ENCODE measurements around the gene SH3PXD2A.

The SH3PXD2A gene

DNA sequence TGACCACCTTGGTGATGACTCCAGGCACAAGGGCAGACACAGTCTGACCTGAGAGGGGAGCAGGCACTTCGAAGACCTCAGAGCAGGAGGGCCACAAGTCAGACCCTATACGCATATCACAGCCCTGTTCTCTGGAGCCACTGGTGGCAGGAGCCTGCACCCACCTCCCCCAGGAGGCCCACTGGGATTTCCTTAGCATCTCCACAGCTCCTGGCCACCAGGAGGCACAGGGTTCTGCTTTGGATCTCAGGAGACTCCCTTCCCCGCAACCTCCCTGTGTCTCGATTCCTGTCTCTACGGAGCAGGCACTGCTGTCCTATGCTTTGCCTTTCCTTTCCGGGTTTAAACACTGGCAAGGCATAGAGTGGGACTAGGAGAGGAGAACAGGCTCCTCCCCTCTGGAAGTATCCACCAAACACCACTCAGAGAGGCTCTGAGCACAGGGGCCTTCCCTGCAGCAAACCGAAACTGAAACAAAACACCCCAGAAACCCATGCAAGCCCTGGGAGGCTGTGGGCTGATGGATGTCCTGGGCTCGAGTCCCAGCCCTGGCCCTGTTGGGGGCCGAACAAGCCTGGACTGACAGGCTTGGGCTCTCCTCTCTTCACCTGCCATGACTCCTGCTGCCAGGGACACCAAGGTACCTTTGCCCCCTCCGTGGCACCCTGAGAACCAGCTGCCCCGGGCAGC is 195.6 kb downstream of the SH3PXD2A start:
- DNase-seq, result peak; percentile 56

- DNase-seq, result no peak
Observed at GRCh38 chr10:103658049-103658577, 197.3 kb downstream of the SH3PXD2A start.

GRCh38 chr10:103657061-103657591 is 198.2 kb downstream of the SH3PXD2A start:
- no peak for DNase-seq

DNA sequence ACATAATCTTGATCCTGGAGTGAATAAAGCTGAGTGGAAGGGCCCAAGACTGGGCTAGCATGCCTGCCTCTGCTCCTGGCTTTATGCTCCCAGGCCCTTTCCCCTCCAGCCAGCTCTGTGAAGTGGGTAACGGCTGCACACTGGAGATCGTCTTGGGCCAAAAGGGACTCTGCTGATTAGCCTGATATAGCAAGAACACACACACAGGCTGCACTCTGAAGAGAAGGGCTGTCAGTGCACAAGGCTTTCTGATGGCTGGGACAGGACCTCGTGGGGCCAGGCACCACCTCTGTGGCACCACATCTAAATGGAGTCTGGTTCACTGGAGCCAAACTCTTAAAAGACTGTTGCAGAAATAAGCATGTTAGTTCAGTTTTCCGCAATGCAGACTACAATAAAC is 200.5 kb downstream of the SH3PXD2A start:
- DNase-seq, result no peak

- DNase-seq, result no peak
Observed at GRCh38 chr10:103653581-103654037, 201.8 kb downstream of the SH3PXD2A start.

DNA sequence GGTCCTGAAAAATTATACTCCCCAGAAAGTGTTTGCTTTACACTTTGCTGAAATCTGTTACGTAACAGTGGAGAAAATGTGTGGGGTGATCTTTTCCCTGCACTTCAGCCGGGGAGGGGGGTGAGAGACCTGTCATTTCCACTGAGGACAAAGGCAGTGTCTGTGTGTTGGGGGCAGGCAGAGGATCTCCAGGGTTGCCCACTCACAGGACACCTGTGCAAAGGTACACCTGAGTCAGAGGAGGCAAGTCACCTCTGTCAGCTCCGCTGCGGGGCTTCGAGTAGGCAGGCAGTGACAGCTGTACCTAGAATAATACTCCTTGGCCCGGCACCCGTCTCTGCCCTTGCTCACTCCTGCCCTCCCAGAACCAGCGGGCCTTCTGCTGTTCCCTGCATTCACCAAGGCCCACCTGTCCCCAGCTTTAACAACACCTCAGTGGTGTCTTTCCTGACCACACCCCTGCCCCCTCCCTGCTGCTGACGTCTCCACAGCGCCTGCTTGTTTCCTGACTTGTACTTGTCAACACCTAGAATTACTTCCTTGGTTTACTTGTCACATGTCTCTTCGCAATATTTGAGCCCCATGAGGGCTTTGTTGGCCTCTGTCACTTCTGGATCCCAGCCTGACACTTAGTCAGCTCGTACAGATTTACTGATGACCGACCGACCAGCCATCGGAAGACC is 202.6 kb downstream of the SH3PXD2A start:
- no peak for DNase-seq

DNA sequence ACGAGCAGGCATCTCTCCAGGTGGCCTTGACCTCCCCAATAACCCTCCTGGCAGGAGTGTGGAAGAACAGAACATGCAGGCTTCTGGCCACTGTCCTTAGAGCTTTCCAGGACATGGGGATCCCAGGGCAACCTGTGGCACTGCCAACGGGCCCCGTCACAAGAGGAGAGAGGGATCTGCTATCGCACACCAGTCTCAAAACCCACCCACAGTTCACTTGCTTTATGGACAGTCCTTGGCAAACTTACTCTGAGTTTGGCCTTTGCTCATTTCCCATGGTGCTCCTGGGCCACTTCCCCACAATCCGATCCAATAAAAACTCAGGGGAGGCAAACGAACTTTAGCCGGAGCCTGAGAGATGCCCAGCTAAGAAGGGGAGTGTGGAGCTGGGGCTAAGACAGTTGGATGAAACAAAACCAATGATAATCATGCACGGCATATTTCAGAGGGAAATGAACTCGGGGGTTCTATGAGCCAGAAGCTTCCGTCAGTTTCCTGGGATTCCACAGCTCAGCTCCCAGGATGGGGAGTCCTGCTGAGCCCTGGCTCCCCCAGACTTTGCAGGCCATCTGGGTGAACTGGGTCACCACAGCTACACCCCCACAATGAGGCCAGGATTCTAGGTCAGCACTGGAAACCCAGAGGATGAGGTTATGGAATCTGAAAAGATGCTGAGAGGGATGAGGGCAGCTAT is 203.4 kb downstream of the SH3PXD2A start:
- DNase-seq, result no peak

- no peak for DNase-seq
Observed at GRCh38 chr10:103651333-103651732, 204.0 kb downstream of the SH3PXD2A start.

DNA sequence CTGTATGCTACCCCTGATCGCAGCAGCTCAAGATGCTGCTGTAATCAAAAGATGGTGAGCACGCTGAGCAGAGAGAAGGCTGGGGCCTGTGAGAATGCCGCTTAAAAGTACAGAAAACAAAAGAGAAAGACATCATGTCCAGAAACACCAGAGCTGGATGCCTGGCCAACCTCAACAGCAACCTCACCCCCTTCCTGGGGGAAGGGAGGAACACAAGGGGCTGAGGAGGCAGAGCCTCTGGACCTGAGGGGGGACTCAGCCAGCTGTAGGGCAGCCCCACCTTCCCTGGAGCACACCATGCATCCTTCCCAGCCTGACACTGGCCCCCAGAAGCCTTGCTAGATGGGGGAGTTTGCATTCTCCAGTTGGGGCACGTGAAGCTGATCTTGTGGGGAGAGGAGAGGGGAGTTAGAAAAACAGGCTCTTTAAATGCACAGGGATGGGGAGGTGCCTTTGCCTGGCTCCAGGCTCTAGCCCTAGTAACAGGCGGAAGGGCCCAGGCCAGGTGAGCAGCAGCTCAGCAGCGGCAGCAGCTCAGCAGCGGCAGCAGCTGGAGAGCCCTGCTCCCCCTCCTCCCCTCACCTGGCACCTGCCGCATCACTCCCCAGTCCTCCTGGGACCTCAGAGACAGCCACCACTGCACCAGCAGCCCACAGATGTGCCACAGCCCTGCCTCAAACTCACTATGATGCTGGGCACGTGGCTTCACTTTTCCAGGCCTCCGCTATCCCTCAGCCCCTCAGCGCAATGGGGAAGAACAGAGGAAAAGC is 205.5 kb downstream of the SH3PXD2A start:
- DNase-seq, result no peak

DNA sequence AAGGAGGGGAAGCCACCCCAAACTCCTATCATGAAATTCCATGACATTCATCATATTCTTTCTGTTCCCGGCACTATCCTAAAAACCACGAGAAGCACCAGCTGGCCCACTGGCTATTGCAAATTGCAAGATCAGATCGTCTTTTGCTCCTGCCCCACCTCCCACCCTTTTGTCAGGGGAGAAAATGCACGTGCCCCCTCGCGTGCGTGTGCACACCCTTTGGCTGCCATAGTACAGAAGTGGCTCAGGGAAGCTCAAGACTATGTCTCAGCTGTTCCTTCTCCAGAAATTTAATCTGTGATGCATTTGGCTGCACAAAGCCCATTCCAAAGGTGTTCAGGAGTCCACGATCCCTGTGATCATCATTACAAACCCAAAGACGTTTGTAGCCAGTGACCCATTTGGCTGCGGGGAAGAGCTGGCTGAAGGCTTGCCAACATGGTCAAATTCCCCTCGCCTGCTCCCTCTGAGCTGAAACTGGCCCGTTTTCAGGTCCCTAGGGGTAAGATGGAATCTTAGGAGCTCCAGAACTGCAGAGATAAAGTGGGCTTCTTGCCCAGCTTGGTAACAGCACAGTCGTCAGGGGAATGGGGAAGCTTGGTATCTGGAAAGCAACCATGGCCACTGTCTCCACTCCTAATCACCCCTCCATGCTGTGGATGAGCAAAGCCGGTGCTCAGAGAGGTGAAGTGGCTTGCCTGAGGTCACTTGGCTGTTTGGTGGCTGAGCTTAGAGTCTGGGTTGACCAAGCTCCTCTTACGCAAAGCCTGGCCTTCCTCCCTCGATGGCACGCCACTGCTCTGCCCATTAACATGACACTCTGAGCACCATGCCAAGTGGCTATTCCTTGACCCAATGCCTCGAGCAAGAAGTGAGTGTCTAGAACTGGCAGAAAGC is 206.5 kb downstream of the SH3PXD2A start:
- DNase-seq, result no peak

DNA sequence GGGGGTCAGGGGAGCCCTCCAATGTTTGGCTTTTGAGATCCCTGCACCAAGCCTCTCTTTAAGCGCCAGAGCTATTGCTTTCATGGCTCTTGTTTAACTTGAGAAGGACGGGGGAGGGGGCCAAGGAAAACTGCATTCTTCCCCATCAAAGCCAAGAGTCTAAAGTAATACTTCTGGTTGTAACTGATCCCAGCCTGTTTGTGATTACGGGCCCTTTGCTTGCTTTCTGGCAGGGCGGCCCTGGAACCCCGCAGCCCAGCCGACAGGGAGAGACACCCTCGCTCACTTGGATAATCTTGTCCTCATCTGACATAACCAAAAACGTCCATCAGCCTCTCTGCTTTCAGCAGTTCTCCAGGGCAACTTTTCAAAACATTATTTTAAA is 207.1 kb downstream of the SH3PXD2A start:
- DNase-seq, result no peak

- DNase-seq, result no peak
Observed at GRCh38 chr10:103646304-103646703, 209.1 kb downstream of the SH3PXD2A start.

- DNase-seq, result no peak
Observed at GRCh38 chr10:103645141-103646054, 210.0 kb downstream of the SH3PXD2A start.

GRCh38 chr10:103643381-103643780 is 212.0 kb downstream of the SH3PXD2A start:
- DNase-seq, result no peak

DNA sequence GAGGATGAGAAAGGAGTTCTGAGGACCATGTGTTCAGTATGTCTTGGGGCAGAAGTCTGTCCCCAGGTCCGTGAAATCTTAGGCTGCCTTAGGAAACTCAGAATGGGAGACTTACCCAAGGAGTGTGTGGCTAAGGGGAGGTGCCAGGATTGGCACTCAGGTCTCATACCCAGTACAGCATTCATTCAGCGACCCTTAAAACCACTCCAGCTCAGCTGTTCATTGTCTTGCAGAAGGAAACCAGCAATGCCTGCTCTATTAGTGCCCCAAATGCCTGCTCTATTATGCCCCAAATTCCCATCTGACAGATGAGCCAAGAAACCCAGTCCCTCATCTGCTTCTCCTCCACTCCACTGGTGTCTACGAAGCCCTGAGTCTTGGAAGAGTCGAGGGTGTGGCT is 214.1 kb downstream of the SH3PXD2A start:
- DNase-seq, result no peak

- DNase-seq, result no peak
Observed at GRCh38 chr10:103640436-103641181, 214.8 kb downstream of the SH3PXD2A start.

DNA sequence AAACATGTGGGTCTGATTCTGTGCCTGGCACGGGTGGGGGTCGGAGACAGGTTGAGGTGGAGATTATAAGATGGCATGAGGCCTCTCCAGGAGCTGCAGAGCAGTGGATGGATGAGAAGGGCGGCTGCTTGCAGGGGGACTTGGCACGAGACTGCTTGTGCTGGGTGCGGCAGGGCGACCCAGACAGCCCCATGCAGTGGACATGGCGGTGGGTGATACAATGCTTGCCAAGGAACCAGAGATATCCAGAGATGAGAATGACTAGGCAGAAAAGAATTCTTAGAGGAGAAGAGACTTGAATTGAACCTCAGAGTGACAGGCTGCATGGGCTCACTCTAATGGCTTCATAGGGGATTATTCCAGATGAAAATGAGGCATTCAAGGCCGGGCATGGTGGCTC is 216.4 kb downstream of the SH3PXD2A start:
- DNase-seq, result no peak

DNA sequence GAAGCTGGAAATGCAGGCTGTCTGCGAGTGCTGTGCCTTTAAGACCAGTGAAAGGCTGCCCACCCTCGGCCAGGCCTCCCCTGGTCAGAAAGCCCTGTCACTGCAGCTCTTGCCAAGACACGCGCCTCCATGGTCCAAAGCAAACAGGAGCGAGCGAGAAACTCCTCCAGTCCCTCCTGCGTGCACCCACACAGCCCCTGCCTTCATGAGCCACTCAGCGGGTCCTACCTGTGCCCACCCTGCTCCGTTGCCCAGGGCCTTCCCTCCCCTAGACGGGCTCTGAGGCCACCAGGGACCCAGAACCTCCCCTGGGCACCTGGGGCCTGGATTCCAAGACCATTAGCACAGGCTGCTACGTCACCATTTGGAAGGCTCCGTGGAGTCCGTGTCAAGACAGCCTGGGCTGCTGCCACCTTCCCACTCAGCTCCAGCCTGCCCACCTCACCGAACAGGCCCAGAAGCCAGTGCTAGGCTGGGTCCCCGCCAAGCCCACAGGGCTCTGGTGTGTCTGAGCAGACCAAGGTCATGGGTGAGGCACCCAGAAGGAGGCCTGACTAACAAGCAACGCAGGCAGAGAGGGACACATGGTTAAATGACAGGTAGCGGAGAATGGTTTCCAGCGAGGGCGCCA is 217.3 kb downstream of the SH3PXD2A start:
- DNase-seq, result no peak

DNA sequence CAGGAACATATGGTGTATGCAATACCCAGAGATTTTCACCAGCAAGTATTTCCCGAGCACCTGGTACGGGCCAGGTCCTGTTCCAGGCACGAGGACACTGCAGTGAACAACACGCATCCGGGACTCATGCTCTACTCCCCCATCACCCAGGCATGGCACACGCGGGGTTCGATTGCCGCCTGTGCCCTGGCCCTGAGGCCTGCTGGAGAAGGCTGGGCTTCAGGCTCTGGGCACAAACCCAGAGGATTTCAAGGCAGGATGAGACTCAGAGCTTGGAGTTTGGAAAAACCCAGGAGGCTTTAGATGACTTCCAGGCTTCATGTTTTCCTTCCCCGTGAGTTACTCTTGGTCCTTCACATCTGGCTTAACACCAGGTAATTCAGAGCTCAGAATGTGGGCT is 218.4 kb downstream of the SH3PXD2A start:
- no peak for DNase-seq
